Measurements from ENCODE around the gene TMEM220.

DNA sequence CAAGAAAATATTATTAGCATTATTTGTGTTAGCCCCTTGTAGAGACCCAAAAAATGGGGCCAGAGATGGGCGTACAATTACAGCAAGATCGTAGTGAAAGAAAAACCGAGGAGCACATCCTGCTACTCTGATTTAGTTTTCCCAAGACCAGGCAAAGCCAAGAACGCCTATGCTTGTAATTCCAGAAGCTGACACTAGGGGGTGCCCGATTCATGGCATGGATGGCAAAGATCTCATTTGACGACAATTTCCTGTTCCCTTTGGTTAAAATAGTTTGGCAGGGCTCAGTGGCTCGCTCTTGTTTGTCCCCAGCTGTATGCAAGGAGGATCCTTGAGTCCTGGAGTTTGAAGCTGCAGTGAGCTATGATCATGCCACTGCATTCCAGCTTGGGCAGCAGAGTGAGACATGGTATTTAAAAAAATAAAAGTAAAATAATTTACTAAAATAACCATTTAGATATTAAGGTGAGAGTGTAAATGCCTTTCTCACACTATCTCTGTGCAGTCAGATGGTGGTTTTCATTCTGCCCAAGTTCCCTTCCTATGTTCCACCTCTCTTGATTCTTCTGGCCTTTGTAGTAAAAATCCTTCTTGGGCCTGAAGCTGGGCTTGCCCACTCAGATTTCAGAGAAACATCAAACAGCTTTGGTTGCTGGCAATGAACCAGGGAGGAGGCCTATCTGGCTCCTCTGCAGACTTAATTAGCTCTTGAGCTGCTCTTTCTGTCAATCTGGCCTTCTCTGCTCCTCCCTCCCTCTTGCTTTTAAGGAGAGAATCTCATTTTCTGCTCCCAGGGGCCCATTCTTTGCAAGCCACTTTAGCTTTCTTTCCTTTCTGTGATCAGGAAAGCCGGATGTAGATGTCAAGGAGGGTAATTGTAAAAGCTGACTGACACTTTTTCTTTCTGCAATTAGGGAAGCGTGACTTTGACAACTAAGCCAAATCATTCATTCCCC, 42.9 kb upstream of the TMEM220 start:
- TF ChIP-seq YY1 (IDR thresholded peaks at IDR 0.05; ENCODE audit: insufficient read depth, insufficient read length) (no peak), ZNF274 (IDR thresholded peaks at IDR 0.05; ENCODE audit: low read depth, low read length) (no peak)

Measured in NT2/D1 (cell line).